Measurements from ENCODE around the gene COG1. TPM values are rescaled to one million over a fixed set of nuclear protein-coding genes. Genes with fewer than 3 reads are reported as not detected.

Gene COG1
- total RNA-seq, 2 experiments from 2014 or later: 83.0 to 86.2 TPM

DNA sequence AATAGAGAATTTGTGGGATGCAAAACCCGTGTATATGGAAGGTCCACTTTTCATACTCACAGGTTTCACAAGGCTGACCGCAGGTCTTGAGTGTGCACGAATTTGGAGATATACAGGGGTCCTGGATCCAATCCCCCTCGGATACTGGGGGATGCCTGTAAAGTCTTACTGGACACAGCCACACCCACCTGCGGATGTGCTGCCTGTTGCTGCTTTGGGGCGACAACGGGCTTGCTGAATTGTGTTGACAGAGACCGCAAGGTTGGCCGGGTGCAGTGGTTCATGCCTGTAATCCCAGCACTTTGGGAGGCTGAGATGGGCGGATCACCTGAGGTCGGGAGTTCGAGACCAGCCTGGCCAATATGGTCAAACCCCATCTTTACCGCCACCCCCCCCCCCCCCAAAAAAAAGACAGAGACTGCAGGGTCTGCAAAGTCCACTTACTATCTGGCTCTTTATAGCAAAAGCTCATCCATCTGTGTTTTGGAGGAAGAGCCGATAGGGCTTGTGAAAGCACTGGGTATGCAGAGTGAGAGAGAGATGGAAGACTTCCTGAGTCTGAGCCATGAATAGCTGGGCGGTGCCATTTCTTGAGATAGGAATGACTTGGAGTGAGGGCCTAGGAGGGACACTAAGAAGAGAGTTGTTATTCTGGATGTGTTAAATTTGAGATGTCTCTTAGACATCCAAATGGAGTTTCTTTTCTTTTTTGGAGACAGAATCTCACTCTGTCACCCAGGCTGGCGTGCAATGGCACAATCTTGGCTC lies 6.4 kb upstream of the COG1 start:
- no peaks in the 10 kb centered on the region for H3K9me3 Mint-ChIP-seq
- Histone ChIP-seq H3K4me3 (ENCODE audit: low read length) (no peak overlapping the region), H3K27me3 (ENCODE audit: control insufficient read depth in 1 of 2, insufficient read depth in 2 of 2, low read length in 2 of 2) (no peaks in the 10 kb centered on the region), H3K4me1 (ENCODE audit: insufficient read depth, low read length) (peaks cover 4% of the 10 kb centered on the region), H3K36me3 (ENCODE audit: insufficient read depth, low read length) (no peaks in the 10 kb centered on the region), H3K9me3 (ENCODE audit: control insufficient read depth in 1 of 2, insufficient read depth in 1 of 2, low read length in 2 of 2) (no peaks in the 10 kb centered on the region), H3K27ac (ENCODE audit: low read depth in 1 of 2, low read length in 2 of 2) (no peak overlapping the region)
- no peak overlapping the region for H3K4me3 Mint-ChIP-seq
- no peak overlapping the region for H3K27ac Mint-ChIP-seq
- H3K36me3 Mint-ChIP-seq (ENCODE audit: low read depth): no peaks in the 10 kb centered on the region
- ChIA-PET CTCF (no interaction called here), POLR2A (no interaction called here)
- peaks cover 4% of the 10 kb centered on the region for H3K4me1 Mint-ChIP-seq (ENCODE audit: low read depth)
- TF ChIP-seq, protein P1, sequence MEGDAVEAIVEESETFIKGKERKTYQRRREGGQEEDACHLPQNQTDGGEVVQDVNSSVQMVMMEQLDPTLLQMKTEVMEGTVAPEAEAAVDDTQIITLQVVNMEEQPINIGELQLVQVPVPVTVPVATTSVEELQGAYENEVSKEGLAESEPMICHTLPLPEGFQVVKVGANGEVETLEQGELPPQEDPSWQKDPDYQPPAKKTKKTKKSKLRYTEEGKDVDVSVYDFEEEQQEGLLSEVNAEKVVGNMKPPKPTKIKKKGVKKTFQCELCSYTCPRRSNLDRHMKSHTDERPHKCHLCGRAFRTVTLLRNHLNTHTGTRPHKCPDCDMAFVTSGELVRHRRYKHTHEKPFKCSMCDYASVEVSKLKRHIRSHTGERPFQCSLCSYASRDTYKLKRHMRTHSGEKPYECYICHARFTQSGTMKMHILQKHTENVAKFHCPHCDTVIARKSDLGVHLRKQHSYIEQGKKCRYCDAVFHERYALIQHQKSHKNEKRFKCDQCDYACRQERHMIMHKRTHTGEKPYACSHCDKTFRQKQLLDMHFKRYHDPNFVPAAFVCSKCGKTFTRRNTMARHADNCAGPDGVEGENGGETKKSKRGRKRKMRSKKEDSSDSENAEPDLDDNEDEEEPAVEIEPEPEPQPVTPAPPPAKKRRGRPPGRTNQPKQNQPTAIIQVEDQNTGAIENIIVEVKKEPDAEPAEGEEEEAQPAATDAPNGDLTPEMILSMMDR (IDR thresholded peaks at IDR 0.05): no peak
- ATAC-seq (ENCODE audit: poor library complexity): no peak
- H3K27me3 Mint-ChIP-seq: no peaks in the 10 kb centered on the region
- DNase-seq: no peak
- intact Hi-C loops (cut with DNase I, micrococcal nuclease): no loop called here

DNA sequence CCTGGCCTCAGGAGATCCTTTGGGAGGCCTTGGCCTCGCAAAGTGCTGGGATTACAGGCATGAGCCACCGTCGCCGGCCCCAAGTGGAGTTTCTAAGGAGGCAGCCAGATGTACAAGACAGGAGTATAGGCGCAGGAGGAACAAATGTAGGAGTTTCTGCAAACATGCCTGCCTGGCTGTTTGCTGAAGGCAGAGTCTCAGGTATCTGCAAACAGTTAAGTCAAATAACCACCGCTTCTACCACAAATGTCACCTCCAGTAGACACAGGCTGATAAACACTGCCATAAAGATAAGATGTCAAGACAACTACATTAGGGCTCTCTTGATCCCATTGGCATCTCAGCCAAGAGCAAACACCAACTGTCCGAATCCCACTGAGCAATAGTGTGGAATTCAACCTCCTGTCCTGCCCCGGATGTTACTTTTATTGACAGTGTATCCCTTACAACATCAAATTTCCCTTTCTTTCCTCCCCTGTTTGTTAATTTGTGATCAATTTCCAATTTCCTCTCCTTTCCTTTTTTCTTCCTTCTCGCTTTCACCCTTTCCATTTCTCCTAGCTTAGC lies 5.6 kb upstream of the COG1 start:
- Histone ChIP-seq H3K27ac (ENCODE audit: low read depth in 1 of 2, low read length in 2 of 2) (no peak overlapping the region), H3K27me3 (ENCODE audit: control insufficient read depth in 1 of 2, insufficient read depth in 2 of 2, low read length in 2 of 2) (no peaks in the 10 kb centered on the region), H3K9me3 (ENCODE audit: control insufficient read depth in 1 of 2, insufficient read depth in 1 of 2, low read length in 2 of 2) (no peaks in the 10 kb centered on the region), H3K4me1 (ENCODE audit: insufficient read depth, low read length) (peaks cover 10% of the 10 kb centered on the region), H3K36me3 (ENCODE audit: insufficient read depth, low read length) (no peaks in the 10 kb centered on the region), H3K4me3 (ENCODE audit: low read length) (no peak overlapping the region)
- ATAC-seq (ENCODE audit: poor library complexity) (no peak), DNase-seq (no peak)
- Mint-ChIP-seq H3K4me1 (ENCODE audit: low read depth) (peaks cover 7% of the 10 kb centered on the region), H3K9me3 (no peaks in the 10 kb centered on the region), H3K36me3 (ENCODE audit: low read depth) (no peaks in the 10 kb centered on the region), H3K27me3 (no peaks in the 10 kb centered on the region), H3K27ac (no peak overlapping the region), H3K4me3 (no peak overlapping the region)
- ChIA-PET CTCF (no interaction called here), POLR2A (no interaction called here)
- intact Hi-C loops (cut with DNase I, micrococcal nuclease): no loop called here
- TF ChIP-seq, protein P1 (IDR thresholded peaks at IDR 0.05): no peak

DNA sequence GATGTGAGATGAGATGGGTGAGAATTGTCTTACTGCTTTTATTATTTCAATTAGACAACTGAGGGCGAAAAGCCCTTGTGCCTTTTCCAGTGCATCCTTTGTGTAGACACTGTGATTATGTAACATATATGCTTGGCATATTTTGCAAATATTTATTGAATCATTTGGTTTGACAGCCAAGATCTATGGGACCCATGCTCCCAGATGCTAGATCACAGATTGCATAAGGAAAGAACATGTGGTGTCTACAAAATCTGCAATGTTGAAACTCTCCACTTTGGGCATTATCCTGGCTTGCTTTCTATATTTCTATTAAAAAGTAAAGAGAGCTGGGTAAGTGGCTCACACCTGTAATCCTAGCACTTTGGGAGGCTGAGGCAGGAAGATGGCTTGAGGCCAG lies 4.8 kb upstream of the COG1 start:
- ChIA-PET CTCF (interaction anchor here (0.6 kb wide), 1 partner anchor 1482 kb away, joined by 3 read pairs; no protein-coding TSS in a partner anchor), POLR2A (no interaction called here)
- Histone ChIP-seq H3K4me1 (ENCODE audit: insufficient read depth, low read length) (peaks cover 10% of the 10 kb centered on the region), H3K36me3 (ENCODE audit: insufficient read depth, low read length) (no peaks in the 10 kb centered on the region), H3K4me3 (ENCODE audit: low read length) (no peak overlapping the region), H3K27me3 (ENCODE audit: control insufficient read depth in 1 of 2, insufficient read depth in 2 of 2, low read length in 2 of 2) (no peaks in the 10 kb centered on the region), H3K27ac (ENCODE audit: low read depth in 1 of 2, low read length in 2 of 2) (no peak overlapping the region), H3K9me3 (ENCODE audit: control insufficient read depth in 1 of 2, insufficient read depth in 1 of 2, low read length in 2 of 2) (no peaks in the 10 kb centered on the region)
- peaks cover 3% of the 10 kb centered on the region for H3K36me3 Mint-ChIP-seq (ENCODE audit: low read depth)
- H3K27me3 Mint-ChIP-seq: no peaks in the 10 kb centered on the region
- H3K9me3 Mint-ChIP-seq: no peaks in the 10 kb centered on the region
- no peak overlapping the region for H3K27ac Mint-ChIP-seq
- intact Hi-C loops (cut with DNase I, micrococcal nuclease): no loop called here
- TF ChIP-seq, protein P1 (IDR thresholded peaks at IDR 0.05): no peak
- peaks cover 10% of the 10 kb centered on the region for H3K4me1 Mint-ChIP-seq (ENCODE audit: low read depth)
- ATAC-seq (ENCODE audit: poor library complexity) (no peak), DNase-seq (no peak)
- no peak overlapping the region for H3K4me3 Mint-ChIP-seq
